Tibial nerve (tissue), 4 donors: ENCODE results near the gene RSRC1. TPM values are rescaled to one million over a fixed set of nuclear protein-coding genes. Genes with fewer than 3 reads are reported as not detected.

Source experiments
- DNase-seq, 2 donors: peaks; one replicate each; pipeline ENCODE4 v3.0.0-alpha.2; 2019; ENCODE audit warnings: low spot score in 2 of 2
- H3K27ac ChIP-seq, 4 donors: fragments of 200-600 bp; sonication (generic) in 3 of 4; one replicate each; pipeline ENCODE4 v1.5.1; 2017 to 2019; ENCODE audit warnings: mild to moderate bottlenecking in 1 of 4
- H3K27me3 ChIP-seq, 2 donors: fragments of 200-600 bp; sonication (generic) in 1 of 2; one replicate each; pipeline versions ENCODE4 v1.5.1 to v1.6.0; 2017 to 2019
- H3K36me3 ChIP-seq, 3 donors: fragments of 200-600 bp; sonication (generic); one replicate each; pipeline ENCODE4 v1.5.1; 2018 to 2019
- H3K4me1 ChIP-seq, 4 donors: fragments of 200-600 bp; sonication (generic) in 3 of 4; one replicate each; pipeline ENCODE4 v1.5.1; 2017 to 2019
- H3K4me3 ChIP-seq, 4 donors: fragments of 200-600 bp; sonication (generic) in 3 of 4; one replicate each; pipeline ENCODE4 v1.5.1; 2017 to 2019; ENCODE audit warnings: mild to moderate bottlenecking in 1 of 4, moderate library complexity in 1 of 4
- H3K9me3 ChIP-seq, 4 donors: fragments of 200-600 bp; sonication (generic) in 3 of 4; one replicate each; pipeline ENCODE4 v1.5.1; 2017 to 2019
- CTCF ChIP-seq, 5 experiments: fragments of 200-600 bp in 3 of 5; fragments of 450-650 bp in 2 of 5; sonication (generic) in 3 of 5; IDR thresholded peaks; one replicate each; pipeline ENCODE4 v1.5.1; 2016 to 2019; ENCODE audit warnings: antibody characterized with exemption in 5 of 5, mild to moderate bottlenecking in 3 of 5, moderate library complexity in 2 of 5
- EP300 ChIP-seq, 2 donors: sonication (generic); formaldehyde crosslinking; IDR thresholded peaks; one replicate each; pipeline ENCODE4 v1.6.1; 2017; ENCODE audit warnings: antibody characterized with exemption in 2 of 2, mild to moderate bottlenecking in 1 of 2
- POLR2A ChIP-seq, 2 donors: fragments of 450-650 bp; IDR thresholded peaks; one replicate each; pipeline ENCODE4 v1.6.1; 2017; ENCODE audit warnings: antibody characterized with exemption in 2 of 2, mild to moderate bottlenecking in 2 of 2, moderate library complexity in 2 of 2
- WGBS, 2 donors: methylation state at CpG; one replicate each; pipeline ENCODE4 v1.1.5; 2018; 5-methylcytosine and 5-hydroxymethylcytosine counted together
- total RNA-seq, 4 donors: library from RNA; depleted of rRNA; stranded (reverse); fragments of >200 nt; gene quantifications; one replicate each; pipeline ENCODE4 v1.1.0, GENCODE V29; 2016

Gene RSRC1
- total RNA-seq, 4 donors from 2014 or later: 58.2 to 70.5 (median 68.6) TPM

- peaks cover 0 to 14% (median 0%) of the 10 kb centered on the region in 4 donors for H3K9me3 ChIP-seq
- H3K4me3 ChIP-seq: no peak overlapping the region
- H3K36me3 ChIP-seq: no peaks in the 10 kb centered on the region
- no peaks in the 10 kb centered on the region for H3K27me3 ChIP-seq
- H3K4me1 ChIP-seq: no peaks in the 10 kb centered on the region
- 46 to 56% methylated on average over 2 of the region's 2 CpGs for WGBS, 2 donors
- H3K27ac ChIP-seq: no peak overlapping the region
- TF ChIP-seq POLR2A (IDR thresholded peaks at IDR 0.05) (no peak), CTCF (IDR thresholded peaks at IDR 0.05) (no peak), EP300 (IDR thresholded peaks at IDR 0.05) (no peak)
- no peak for DNase-seq
Measured at GRCh38 chr3:158368271-158368670, 258.4 kb downstream of the RSRC1 start.

GRCh38 chr3:158369279-158369678 lies 259.4 kb downstream of the RSRC1 start:
- whole genome bisulfite sequencing, 2 donors: 90 to 96% methylated on average over 1 of the region's 1 CpG
- Histone ChIP-seq H3K4me1 (no peaks in the 10 kb centered on the region), H3K36me3 (no peaks in the 10 kb centered on the region), H3K9me3 (peaks cover 0 to 14% (median 0%) of the 10 kb centered on the region in 4 donors), H3K4me3 (no peak overlapping the region), H3K27ac (no peak overlapping the region), H3K27me3 (no peaks in the 10 kb centered on the region)
- no peak for DNase-seq
- TF ChIP-seq POLR2A (IDR thresholded peaks at IDR 0.05) (no peak), CTCF (IDR thresholded peaks at IDR 0.05) (no peak), EP300 (IDR thresholded peaks at IDR 0.05) (no peak)

GRCh38 chr3:158379517-158379916 lies 269.6 kb downstream of the RSRC1 start:
- H3K27ac ChIP-seq: no peak overlapping the region
- no peak overlapping the region for H3K4me3 ChIP-seq
- no peak for DNase-seq
- no peaks in the 10 kb centered on the region for H3K36me3 ChIP-seq
- H3K9me3 ChIP-seq: no peaks in the 10 kb centered on the region
- WGBS, 2 donors: 87 to 91% methylated on average over 4 of the region's 4 CpGs
- TF ChIP-seq EP300 (IDR thresholded peaks at IDR 0.05): no peak
- TF ChIP-seq CTCF (IDR thresholded peaks at IDR 0.05): no peak
- no peak for TF ChIP-seq POLR2A (IDR thresholded peaks at IDR 0.05)
- no peaks in the 10 kb centered on the region for H3K27me3 ChIP-seq
- H3K4me1 ChIP-seq: peaks cover 0 to 6% (median 0%) of the 10 kb centered on the region in 4 donors

GRCh38 chr3:158381262-158381868 lies 271.5 kb downstream of the RSRC1 start:
- Histone ChIP-seq H3K27ac (no peak overlapping the region), H3K4me3 (no peak overlapping the region), H3K36me3 (no peaks in the 10 kb centered on the region), H3K9me3 (no peaks in the 10 kb centered on the region), H3K4me1 (peaks cover 0 to 6% (median 0%) of the 10 kb centered on the region in 4 donors), H3K27me3 (no peaks in the 10 kb centered on the region)
- DNase-seq: no peak
- WGBS, 2 donors: 79 to 90% methylated on average over 2 of the region's 2 CpGs
- no peak for TF ChIP-seq POLR2A (IDR thresholded peaks at IDR 0.05)
- no peak for TF ChIP-seq CTCF (IDR thresholded peaks at IDR 0.05)
- no peak for TF ChIP-seq EP300 (IDR thresholded peaks at IDR 0.05)

- WGBS, 2 donors: 14 to 32% methylated on average over 2 of the region's 2 CpGs
Measured at GRCh38 chr3:158382479-158382878, 272.6 kb downstream of the RSRC1 start.

More at GRCh38 chr3:158382479-158382878, 272.6 kb downstream of the RSRC1 start:
- no peak for DNase-seq
- Histone ChIP-seq H3K4me3 (no peak overlapping the region), H3K4me1 (peaks cover 0 to 6% (median 0%) of the 10 kb centered on the region in 4 donors), H3K27me3 (no peaks in the 10 kb centered on the region), H3K9me3 (no peaks in the 10 kb centered on the region), H3K36me3 (no peaks in the 10 kb centered on the region), H3K27ac (no peak overlapping the region)
- TF ChIP-seq CTCF (IDR thresholded peaks at IDR 0.05) (no peak), EP300 (IDR thresholded peaks at IDR 0.05) (no peak), POLR2A (IDR thresholded peaks at IDR 0.05) (no peak)
